ENCODE data around the gene STT3B.

Gene STT3B

GRCh38 chr3:31530960-31531335 lies 1.8 kb upstream of the STT3B start:
- H3K36me3 ChIP-seq (ENCODE audit: control insufficient read depth in 2 of 2, insufficient read depth in 1 of 2, low read length in 2 of 2) = no peaks in the 10 kb centered on the region
- ChIA-PET CTCF (interaction anchor here (0.5 kb wide), 1 partner anchor 140 kb away, joined by 4 read pairs; no protein-coding TSS in a partner anchor), POLR2A (no interaction called here)
- no peaks in the 10 kb centered on the region for H3K4me1 ChIP-seq (ENCODE audit: control insufficient read depth, insufficient read depth, low read length)
- no peak overlapping the region for H3K27ac ChIP-seq (ENCODE audit: extremely low read depth, low read depth, low read length)
- H3K9me3 ChIP-seq (ENCODE audit: control insufficient read depth, insufficient read depth, low read depth, low read length) = no peaks in the 10 kb centered on the region
- H3K4me3 ChIP-seq (ENCODE audit: low read depth, low read length) = no peak overlapping the region
- TF ChIP-seq, protein P1, sequence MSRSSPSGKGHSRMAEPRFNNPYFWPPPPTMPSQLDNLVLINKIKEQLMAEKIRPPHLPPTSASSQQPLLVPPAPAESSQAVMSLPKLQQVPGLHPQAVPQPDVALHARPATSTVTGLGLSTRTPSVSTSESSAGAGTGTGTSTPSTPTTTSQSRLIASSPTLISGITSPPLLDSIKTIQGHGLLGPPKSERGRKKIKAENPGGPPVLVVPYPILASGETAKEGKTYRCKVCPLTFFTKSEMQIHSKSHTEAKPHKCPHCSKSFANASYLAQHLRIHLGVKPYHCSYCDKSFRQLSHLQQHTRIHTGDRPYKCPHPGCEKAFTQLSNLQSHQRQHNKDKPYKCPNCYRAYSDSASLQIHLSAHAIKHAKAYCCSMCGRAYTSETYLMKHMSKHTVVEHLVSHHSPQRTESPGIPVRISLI (tag by site-specific recombination; IDR thresholded peaks at IDR 0.05) = no peak
- no peak for TF ChIP-seq ZNF324 (tag by site-specific recombination; IDR thresholded peaks at IDR 0.05)
- TF ChIP-seq, protein P2, sequence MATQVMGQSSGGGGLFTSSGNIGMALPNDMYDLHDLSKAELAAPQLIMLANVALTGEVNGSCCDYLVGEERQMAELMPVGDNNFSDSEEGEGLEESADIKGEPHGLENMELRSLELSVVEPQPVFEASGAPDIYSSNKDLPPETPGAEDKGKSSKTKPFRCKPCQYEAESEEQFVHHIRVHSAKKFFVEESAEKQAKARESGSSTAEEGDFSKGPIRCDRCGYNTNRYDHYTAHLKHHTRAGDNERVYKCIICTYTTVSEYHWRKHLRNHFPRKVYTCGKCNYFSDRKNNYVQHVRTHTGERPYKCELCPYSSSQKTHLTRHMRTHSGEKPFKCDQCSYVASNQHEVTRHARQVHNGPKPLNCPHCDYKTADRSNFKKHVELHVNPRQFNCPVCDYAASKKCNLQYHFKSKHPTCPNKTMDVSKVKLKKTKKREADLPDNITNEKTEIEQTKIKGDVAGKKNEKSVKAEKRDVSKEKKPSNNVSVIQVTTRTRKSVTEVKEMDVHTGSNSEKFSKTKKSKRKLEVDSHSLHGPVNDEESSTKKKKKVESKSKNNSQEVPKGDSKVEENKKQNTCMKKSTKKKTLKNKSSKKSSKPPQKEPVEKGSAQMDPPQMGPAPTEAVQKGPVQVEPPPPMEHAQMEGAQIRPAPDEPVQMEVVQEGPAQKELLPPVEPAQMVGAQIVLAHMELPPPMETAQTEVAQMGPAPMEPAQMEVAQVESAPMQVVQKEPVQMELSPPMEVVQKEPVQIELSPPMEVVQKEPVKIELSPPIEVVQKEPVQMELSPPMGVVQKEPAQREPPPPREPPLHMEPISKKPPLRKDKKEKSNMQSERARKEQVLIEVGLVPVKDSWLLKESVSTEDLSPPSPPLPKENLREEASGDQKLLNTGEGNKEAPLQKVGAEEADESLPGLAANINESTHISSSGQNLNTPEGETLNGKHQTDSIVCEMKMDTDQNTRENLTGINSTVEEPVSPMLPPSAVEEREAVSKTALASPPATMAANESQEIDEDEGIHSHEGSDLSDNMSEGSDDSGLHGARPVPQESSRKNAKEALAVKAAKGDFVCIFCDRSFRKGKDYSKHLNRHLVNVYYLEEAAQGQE (tag by site-specific recombination; IDR thresholded peaks at IDR 0.05) = no peak
- TF ChIP-seq ZXDB (tag by site-specific recombination; IDR thresholded peaks at IDR 0.05) = no peak
- TF ChIP-seq HOXA7 (CRISPR knock-in tag; IDR thresholded peaks at IDR 0.05; ENCODE audit: borderline replicate concordance) = no peak
- no peak for TF ChIP-seq ZNF580 (tag by site-specific recombination; IDR thresholded peaks at IDR 0.05)
- TF ChIP-seq, protein P3, sequence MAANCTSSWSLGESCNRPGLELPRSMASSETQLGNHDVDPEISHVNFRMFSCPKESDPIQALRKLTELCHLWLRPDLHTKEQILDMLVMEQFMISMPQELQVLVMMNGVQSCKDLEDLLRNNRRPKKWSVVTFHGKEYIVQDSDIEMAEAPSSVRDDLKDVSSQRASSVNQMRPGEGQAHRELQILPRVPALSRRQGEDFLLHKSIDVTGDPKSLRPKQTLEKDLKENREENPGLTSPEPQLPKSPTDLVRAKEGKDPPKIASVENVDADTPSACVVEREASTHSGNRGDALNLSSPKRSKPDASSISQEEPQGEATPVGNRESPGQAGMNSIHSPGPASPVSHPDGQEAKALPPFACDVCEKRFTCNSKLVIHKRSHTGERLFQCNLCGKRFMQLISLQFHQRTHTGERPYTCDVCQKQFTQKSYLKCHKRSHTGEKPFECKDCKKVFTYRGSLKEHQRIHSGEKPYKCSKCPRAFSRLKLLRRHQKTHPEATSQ (tag by site-specific recombination; IDR thresholded peaks at IDR 0.05) = no peak
- no peak for TF ChIP-seq ZBTB1 (tag by site-specific recombination; IDR thresholded peaks at IDR 0.05)
- no peak for TF ChIP-seq ZNF692 (tag by site-specific recombination; IDR thresholded peaks at IDR 0.05)
- no peak for TF ChIP-seq ZFP41 (tag by site-specific recombination; IDR thresholded peaks at IDR 0.05; ENCODE audit: borderline replicate concordance)
- TF ChIP-seq PRDM1 (tag by site-specific recombination; IDR thresholded peaks at IDR 0.05) = no peak
- TF ChIP-seq ZNF214 (tag by site-specific recombination; IDR thresholded peaks at IDR 0.05; ENCODE audit: borderline replicate concordance) = no peak
- TF ChIP-seq ZNF248 (tag by site-specific recombination; IDR thresholded peaks at IDR 0.05) = no peak
- no peak for TF ChIP-seq ZNF449 (tag by site-specific recombination; IDR thresholded peaks at IDR 0.05)
- TF ChIP-seq ZNF239 (tag by site-specific recombination; IDR thresholded peaks at IDR 0.05) = no peak
- TF ChIP-seq ZNF155 (tag by site-specific recombination; IDR thresholded peaks at IDR 0.05) = no peak

All from HEK293 (cell line).